Measurements from ENCODE around the gene DCBLD1.

The DCBLD1 gene

DNA sequence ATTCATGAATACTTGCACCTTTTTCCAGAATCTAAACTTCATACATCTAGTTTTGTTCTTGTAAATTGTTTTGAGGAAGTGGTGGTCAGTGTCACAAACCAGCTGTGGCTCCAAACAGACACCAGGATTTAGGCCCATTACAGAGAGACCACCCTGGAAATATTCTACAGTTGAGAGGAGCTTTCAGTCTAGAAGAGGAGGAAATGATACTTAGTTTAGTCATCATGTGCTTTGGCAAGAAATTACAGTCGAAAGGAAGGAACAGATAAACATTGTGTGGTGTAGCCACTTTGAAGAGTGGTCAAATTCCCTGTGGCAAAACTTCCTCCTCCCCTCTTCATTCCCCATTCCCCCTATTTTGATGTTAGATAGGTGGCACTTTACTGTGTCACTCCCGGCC, 15.7 kb downstream of the DCBLD1 start:
- H3K9me3 ChIP-seq (ENCODE audit: low read length) = no peaks in the 10 kb centered on the region
- H3K9ac ChIP-seq (ENCODE audit: low read length) = no peak overlapping the region
- no peaks in the 10 kb centered on the region for H4K20me1 ChIP-seq (ENCODE audit: insufficient read depth, low read length)
- no peaks in the 10 kb centered on the region for H3K27me3 ChIP-seq (ENCODE audit: insufficient read depth, low read length)
- H3K4me3 ChIP-seq (ENCODE audit: low read depth, low read length, poor library complexity, severe bottlenecking) = no peak overlapping the region
- no peaks in the 10 kb centered on the region for H3K36me3 ChIP-seq (ENCODE audit: insufficient read depth, low read length)
- H3K4me2 ChIP-seq (ENCODE audit: low read length) = no peak overlapping the region
- no peak for TF ChIP-seq EZH2 (IDR thresholded peaks at IDR 0.05; ENCODE audit: borderline replicate concordance, low read length)
- TF ChIP-seq, protein P1, sequence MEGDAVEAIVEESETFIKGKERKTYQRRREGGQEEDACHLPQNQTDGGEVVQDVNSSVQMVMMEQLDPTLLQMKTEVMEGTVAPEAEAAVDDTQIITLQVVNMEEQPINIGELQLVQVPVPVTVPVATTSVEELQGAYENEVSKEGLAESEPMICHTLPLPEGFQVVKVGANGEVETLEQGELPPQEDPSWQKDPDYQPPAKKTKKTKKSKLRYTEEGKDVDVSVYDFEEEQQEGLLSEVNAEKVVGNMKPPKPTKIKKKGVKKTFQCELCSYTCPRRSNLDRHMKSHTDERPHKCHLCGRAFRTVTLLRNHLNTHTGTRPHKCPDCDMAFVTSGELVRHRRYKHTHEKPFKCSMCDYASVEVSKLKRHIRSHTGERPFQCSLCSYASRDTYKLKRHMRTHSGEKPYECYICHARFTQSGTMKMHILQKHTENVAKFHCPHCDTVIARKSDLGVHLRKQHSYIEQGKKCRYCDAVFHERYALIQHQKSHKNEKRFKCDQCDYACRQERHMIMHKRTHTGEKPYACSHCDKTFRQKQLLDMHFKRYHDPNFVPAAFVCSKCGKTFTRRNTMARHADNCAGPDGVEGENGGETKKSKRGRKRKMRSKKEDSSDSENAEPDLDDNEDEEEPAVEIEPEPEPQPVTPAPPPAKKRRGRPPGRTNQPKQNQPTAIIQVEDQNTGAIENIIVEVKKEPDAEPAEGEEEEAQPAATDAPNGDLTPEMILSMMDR (IDR thresholded peaks at IDR 0.05; ENCODE audit: low read length) = no peak
- no peaks in the 10 kb centered on the region for H3F3A ChIP-seq (ENCODE audit: insufficient read depth, low read length)
- H3K9me2 ChIP-seq (ENCODE audit: low read depth, low read length) = no peaks in the 10 kb centered on the region
- H3K79me2 ChIP-seq (ENCODE audit: insufficient read depth, low read length) = no peaks in the 10 kb centered on the region
- H3K4me1 ChIP-seq (ENCODE audit: insufficient read depth, low read length, severe bottlenecking) = peaks cover 18% of the 10 kb centered on the region
- H2AFZ ChIP-seq (ENCODE audit: low read length) = no peak overlapping the region
- H3K27ac ChIP-seq (ENCODE audit: low read depth, low read length, poor library complexity, severe bottlenecking) = no peak overlapping the region

DNA sequence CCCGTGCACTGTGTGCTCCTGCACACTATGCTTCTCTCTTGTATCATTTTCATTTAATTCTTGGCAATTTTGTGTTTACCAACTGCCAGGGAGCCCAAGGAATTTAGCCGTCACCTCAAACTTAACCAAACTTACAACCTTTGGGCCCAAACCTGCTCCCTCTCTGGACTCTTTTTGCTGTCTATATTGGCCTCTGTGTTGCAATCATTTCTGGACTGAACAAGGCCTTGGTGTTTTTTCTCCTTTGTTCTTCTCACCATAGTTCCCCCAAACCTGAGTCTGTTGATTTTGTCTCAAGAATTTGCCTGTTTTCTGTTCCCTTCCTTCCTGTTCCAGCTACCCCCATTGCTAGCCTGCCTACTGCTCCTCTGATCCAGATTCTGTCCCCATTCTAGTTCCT, 19.2 kb downstream of the DCBLD1 start:
- TF ChIP-seq EZH2 (IDR thresholded peaks at IDR 0.05; ENCODE audit: borderline replicate concordance, low read length) = no peak
- TF ChIP-seq, protein P1 (IDR thresholded peaks at IDR 0.05; ENCODE audit: low read length) = no peak
- Histone ChIP-seq H3K4me3 (ENCODE audit: low read depth, low read length, poor library complexity, severe bottlenecking) (no peak overlapping the region), H3F3A (ENCODE audit: insufficient read depth, low read length) (no peaks in the 10 kb centered on the region), H3K36me3 (ENCODE audit: insufficient read depth, low read length) (peaks cover 15% of the 10 kb centered on the region; the same call in 1 of the 2 replicates), H3K27ac (ENCODE audit: low read depth, low read length, poor library complexity, severe bottlenecking) (no peak overlapping the region), H2AFZ (ENCODE audit: low read length) (no peak overlapping the region), H3K27me3 (ENCODE audit: insufficient read depth, low read length) (no peaks in the 10 kb centered on the region), H4K20me1 (ENCODE audit: insufficient read depth, low read length) (no peaks in the 10 kb centered on the region), H3K4me1 (ENCODE audit: insufficient read depth, low read length, severe bottlenecking) (peaks cover 7% of the 10 kb centered on the region), H3K9me3 (ENCODE audit: low read length) (no peaks in the 10 kb centered on the region), H3K9ac (ENCODE audit: low read length) (no peak overlapping the region), H3K79me2 (ENCODE audit: insufficient read depth, low read length) (no peaks in the 10 kb centered on the region), H3K4me2 (ENCODE audit: low read length) (no peak overlapping the region), H3K9me2 (ENCODE audit: low read depth, low read length) (no peaks in the 10 kb centered on the region)

DNA sequence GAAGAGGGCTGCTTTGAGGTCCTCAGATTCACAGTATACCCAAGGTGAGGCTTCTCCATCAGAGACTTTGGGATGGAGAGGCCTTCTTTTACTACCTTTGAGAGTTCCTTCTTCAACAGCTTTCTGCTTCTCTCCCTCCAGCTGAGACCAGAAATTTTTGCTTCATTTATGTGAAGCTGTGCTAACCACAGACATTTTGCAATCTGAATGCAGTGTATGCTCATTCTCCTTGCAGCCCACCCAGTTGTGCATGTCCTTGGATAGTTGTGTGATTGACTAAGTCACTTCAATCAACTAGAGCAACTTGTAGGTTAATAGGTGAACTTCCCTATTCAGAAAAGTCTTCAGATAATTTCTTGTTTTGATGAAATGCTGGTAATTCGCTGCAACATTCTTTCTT, 20.1 kb downstream of the DCBLD1 start:
- Histone ChIP-seq H3K4me2 (ENCODE audit: low read length) (no peak overlapping the region), H3K79me2 (ENCODE audit: insufficient read depth, low read length) (no peaks in the 10 kb centered on the region), H3K27ac (ENCODE audit: low read depth, low read length, poor library complexity, severe bottlenecking) (no peak overlapping the region)

More for the DNA sequence above, 20.1 kb downstream of the DCBLD1 start:
- TF ChIP-seq EZH2 (IDR thresholded peaks at IDR 0.05; ENCODE audit: borderline replicate concordance, low read length) = no peak
- TF ChIP-seq, protein P1 (IDR thresholded peaks at IDR 0.05; ENCODE audit: low read length) = no peak
- Histone ChIP-seq H3K9me3 (ENCODE audit: low read length) (no peaks in the 10 kb centered on the region), H3K36me3 (ENCODE audit: insufficient read depth, low read length) (peaks cover 15% of the 10 kb centered on the region; the same call in 1 of the 2 replicates), H3K4me3 (ENCODE audit: low read depth, low read length, poor library complexity, severe bottlenecking) (no peak overlapping the region), H3K27me3 (ENCODE audit: insufficient read depth, low read length) (no peaks in the 10 kb centered on the region), H4K20me1 (ENCODE audit: insufficient read depth, low read length) (no peaks in the 10 kb centered on the region), H3K9ac (ENCODE audit: low read length) (no peak overlapping the region), H3F3A (ENCODE audit: insufficient read depth, low read length) (no peaks in the 10 kb centered on the region), H2AFZ (ENCODE audit: low read length) (no peak overlapping the region), H3K9me2 (ENCODE audit: low read depth, low read length) (no peaks in the 10 kb centered on the region), H3K4me1 (ENCODE audit: insufficient read depth, low read length, severe bottlenecking) (peaks cover 7% of the 10 kb centered on the region)

All from OCI-LY1 (cell line).